Forelimb muscle (tissue), 1 donor: ENCODE data around the gene GGT5. TPM values are rescaled to one million over a fixed set of nuclear protein-coding genes. Genes with fewer than 3 reads are reported as not detected.
"Not testable (repeated sequence)": the region's sequence is repeated elsewhere in the genome, so short reads cannot be mapped to it uniquely, and the experiment has no call there.

Source experiments
- DNase-seq: peaks from one replicate; pipeline ENCODE4 v3.0.0-alpha.2; 2013; ENCODE audit warnings: low read depth
- polyA plus RNA-seq: library from polyadenylated mRNA; unstranded; fragments of 120-200 nt; gene quantifications from one replicate; pipeline ENCODE4 v1.2.1, GENCODE V29; 2013; ENCODE audit not compliant: insufficient read length

The GGT5 gene
- polyA plus RNA-seq, 1 donor = 10.8 TPM

DNA sequence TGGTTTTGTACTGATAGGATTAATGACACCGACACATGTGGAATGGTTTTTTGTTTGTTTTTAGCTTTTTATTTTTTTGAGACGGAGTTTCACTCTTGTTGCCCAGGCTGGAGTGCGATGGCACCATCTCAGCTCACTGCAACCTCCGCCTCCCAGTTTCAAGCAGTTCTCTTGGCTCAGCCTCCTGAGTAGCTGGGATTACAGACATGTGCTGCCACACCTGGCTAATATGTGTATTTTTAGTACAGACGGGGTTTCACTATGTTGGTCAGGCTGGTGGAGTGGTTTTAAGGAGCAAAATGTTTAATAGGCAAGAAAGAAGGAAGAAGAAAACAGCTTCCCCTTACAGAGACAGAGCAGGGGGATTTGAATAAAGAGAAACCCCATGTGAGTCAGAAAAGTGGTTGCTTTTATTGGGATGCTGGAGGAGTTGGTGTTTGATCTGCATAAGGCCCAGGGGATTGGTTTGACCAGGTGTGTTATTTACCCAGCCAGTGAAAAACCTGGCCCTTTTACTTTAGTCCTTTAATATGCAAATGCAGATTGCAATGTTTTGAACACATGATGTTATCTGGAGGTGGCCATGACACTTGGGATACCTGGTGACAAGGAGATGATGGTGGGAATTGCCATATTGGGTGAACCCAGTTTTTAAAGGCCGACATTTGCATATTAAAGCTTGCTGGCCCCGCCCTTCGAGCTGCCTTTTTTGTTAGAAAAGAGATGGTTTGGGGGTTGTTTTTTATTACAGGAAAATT, 39.3 kb downstream of the GGT5 start:
- DNase-seq = no peak

DNA sequence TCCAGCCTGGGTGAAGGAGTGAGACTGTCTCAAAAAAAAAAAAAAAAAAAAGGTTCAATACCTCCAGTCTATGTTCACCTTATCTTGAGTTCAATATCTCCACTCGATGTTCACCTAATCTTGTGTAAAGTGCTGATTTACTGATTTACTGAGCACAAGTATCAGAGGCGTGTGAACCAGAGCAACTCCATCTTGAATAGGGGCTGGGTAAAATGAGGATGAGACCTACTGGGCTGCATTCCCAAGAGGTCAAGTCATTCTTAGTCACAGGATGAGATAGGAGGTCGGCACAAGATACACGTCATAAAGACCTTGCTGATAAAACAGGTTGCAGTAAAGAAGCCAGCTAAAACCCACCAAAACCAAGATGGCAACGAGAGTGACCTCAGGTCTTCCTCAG, 41.0 kb downstream of the GGT5 start:
- not testable (repeated sequence) for DNase-seq

GRCh38 chr22:24201681-24202614, 42.9 kb downstream of the GGT5 start:
- no peak for DNase-seq

DNA sequence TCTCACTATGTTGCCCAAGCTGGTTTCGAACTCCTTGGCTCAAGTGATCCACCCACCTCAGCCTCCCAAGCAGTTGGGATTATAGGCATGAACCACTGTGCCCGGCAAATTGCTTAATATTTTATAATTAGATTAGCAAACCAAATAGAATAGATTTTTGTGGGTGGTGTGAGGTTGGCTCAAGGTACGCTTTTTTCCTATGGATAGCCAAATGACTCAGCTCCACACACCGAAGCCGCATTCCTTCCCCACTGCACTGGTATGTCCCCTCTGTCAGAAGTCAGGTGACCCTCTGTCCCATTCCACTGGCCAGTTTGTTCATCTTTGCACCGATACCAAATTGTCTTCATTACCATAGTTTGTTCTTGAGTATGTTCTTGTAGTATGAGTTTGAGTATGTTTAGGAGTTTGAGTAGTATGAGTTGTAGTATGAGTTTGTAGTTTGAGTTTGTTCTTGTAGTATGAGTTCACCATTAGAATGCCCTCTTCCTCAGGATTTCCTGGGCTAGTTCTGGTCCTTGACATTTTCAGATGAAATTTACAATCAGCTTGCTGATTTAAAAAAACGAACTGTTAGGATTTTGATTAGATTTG, 44.2 kb downstream of the GGT5 start:
- DNase-seq = no peak

- DNase-seq = no peak
Measured at GRCh38 chr22:24198682-24199052, 46.2 kb downstream of the GGT5 start.

- no peak for DNase-seq
Measured at GRCh38 chr22:24191893-24192292, 53.0 kb downstream of the GGT5 start.

DNA sequence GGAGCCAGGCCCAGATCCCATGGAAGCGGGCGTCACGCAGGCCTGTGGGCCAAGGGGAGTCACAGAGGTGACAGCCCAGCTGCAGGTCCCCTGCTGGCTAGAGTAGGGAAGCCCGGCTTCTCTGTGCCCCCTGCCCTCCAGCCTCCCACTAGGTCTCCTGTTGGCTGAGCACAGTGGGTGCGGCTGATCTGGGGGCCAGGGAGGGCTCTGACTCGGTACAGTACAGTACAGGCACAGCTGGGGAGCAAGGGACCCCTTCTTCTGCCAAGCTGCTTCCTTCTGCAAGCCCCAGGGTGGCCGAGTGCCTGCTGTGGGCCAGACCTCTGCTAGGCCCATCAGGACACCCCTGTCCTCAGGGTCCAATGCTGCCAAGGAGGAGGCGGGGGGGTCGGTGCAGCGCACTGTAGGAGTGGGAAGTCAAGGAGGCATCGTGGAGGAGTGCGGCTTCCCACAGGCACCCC, 53.5 kb downstream of the GGT5 start:
- no peak for DNase-seq

DNA sequence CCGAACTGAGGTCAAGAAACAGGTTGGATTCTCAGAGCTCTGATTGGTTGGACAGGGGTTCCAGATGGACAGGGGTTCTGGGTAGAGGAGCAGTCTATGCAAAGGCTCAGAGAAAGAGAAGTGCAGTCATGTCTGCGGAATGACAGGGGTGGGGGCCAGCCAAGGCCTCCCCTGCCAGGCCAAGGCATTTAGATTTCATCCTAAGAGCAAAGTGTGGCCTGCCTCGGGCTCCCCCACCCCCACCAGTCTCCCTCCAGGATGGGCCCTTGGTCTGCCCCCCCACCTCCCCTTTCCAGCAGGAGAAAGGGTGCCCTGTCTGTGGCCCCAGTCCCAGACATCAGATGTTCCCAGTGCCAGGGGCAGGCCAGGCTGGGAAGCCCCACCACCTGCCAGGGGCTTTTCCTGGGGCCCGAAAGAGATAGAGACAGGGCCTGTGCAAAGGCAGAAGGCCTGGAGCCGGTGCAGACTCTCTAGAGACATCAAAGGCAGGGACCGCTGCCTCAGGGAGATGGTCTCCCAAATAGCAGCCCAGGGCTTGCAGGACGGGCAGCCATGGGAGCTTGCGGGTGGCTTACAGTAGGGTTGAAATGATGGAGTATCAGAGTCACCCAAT, 54.2 kb downstream of the GGT5 start:
- DNase-seq = no peak

DNA sequence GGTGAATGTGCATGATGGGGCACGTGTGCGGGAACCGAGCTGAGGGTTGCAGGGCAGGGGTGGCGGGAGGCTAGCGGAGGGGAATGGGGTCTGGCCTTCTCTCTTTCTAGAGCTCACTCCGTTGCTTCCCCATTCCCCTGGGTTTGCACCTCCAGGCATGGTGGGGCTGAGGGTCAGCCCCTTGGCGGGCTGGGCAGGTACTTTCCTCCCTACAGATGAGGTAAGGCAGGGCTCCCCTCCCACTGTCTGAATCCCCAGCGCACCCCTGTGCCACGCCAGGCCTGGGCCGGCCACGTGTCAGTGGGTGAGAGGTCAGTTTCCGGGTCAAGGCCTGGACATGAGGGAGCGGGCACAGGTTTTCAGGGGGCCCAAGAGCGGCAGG, 54.7 kb downstream of the GGT5 start:
- DNase-seq = no peak

- no peak for DNase-seq
Measured at GRCh38 chr22:24189249-24190158, 55.4 kb downstream of the GGT5 start.

- no peak for DNase-seq
Measured at GRCh38 chr22:24188705-24189248, 56.1 kb downstream of the GGT5 start.

DNA sequence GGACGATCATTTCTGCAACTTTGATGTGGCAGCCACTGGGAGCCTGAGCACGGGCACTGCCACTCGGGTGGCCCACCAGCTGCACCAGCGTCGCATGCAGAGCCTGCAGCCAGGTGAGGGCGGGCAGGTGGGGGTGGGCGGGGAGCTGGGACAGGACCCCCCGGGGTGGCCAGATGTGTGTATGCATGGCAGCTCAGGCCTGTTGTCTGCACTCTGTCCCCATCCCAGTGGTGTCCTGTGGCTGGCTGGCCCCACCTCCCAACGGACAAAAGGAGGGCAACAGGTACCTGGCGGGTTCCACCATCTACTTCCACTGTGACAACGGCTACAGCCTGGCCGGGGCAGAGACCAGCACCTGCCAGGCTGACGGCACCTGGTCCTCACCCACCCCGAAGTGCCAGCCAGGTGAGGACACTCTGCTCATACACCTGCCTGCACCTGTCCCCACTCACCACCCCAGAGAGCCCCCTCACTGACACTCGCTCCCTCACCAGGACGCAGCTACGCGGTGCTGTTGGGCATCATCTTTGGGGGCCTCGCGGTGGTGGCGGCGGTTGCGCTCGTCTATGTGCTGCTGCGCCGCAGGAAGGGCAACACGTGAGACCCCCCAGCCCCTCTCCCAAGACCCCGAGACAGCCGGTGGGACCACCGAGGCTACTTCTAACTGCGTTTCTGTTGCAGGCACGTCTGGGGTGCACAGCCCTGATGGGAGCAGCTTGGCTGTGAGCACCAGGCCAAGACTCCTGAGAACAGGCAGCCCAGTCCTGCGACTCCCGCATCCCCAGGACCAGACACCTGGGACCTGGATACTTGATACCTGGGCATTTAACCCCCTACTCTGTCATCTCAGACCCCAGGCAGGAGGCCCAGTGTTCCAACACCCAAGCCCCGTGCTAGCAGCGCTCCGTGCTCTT, 56.9 kb downstream of the GGT5 start:
- no peak for DNase-seq

DNA sequence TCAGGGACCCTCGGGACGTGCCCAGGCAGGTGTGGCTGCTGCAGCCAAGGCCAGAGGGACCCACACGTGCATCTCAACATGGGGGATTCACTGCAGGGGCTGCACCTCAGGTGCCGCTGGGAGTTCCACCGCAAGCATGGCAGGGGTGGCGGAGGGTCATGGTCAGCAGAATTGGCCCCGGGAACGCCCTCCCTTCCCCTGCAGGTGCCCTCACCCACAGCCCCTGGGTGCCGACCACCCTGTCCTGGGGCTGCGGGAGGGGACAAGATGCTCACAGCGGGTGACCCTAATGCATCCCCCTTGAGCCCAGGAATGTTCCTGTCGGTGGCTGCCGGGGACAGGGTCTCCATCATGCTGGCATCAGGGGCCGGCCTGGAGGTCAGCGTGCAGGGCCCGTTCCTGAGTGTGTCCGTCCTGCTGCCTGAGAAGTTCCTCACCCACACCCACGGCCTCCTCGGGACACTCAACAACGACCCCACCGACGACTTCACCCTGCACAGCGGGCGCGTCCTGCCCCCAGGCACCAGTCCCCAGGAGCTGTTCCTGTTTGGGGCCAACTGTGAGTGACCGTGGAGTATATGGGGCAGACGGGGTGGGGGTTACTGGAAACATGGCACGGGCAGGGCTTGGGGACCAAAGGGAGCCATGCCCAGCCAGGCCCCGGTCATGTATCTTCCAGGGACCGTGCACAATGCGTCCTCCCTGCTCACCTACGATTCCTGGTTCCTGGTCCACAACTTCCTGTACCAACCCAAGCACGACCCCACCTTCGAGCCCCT, 57.8 kb downstream of the GGT5 start:
- no peak for DNase-seq

- DNase-seq = no peak
Measured at GRCh38 chr22:24186352-24186740, 58.5 kb downstream of the GGT5 start.

DNA sequence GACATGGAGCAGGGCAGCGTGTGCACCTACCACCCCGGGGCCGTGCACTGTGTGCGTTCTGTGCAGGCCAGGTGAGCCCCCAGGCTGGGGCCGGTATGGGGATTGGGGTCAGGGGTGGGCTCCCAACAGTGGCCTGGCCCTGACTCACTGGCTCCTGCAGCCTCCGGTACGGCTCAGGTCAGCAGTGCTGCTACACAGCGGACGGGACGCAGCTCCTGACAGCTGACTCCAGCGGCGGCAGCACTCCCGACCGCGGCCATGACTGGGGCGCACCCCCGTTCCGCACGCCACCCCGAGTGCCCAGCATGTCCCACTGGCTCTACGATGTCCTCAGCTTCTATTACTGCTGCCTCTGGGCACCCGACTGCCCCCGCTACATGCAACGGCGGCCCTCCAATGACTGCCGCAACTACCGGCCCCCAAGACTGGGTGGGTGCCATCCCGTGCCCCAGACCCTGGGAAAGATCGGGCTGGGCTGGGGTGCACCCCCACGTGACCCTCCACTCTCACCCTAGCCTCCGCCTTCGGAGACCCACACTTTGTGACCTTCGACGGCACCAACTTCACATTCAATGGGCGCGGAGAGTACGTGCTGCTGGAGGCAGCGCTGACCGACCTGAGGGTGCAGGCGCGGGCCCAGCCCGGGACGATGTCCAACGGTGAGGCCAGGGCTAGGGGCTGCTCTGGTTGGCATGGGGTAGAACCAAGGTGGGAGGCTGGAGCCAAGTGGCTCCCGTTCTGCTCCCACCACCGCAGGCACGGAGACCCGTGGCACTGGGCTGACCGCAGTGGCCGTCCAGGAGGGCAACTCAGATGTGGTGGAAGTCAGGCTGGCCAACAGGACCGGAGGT, 59.2 kb downstream of the GGT5 start:
- no peak for DNase-seq

- DNase-seq = no peak
Measured at GRCh38 chr22:24185001-24185500, 59.8 kb downstream of the GGT5 start.

- DNase-seq = no peak
Measured at GRCh38 chr22:24184057-24184798, 60.7 kb downstream of the GGT5 start.
